Duodenal mucosa (tissue), 2 donors: ENCODE data around the gene DNAJB11.

Experiments used
- H3K27ac ChIP-seq: one replicate; pipeline ENCODE4 v1.7.0; 2013; ENCODE audit warnings: low read depth, low read length
- H3K27me3 ChIP-seq, 2 donors: one replicate each; pipeline ENCODE4 v1.7.0; 2013; ENCODE audit warnings: low read length in 2 of 2, control low read depth in 1 of 2; ENCODE audit not compliant: insufficient read depth in 2 of 2, control insufficient read depth in 1 of 2
- H3K36me3 ChIP-seq, 2 donors: one replicate each; pipeline ENCODE4 v1.7.0; 2013; ENCODE audit warnings: low read length in 2 of 2, control low read depth in 1 of 2; ENCODE audit not compliant: insufficient read depth in 2 of 2, control insufficient read depth in 1 of 2
- H3K4me1 ChIP-seq, 2 donors: one replicate each; pipeline ENCODE4 v1.7.0; 2013; ENCODE audit warnings: low read length in 2 of 2, control low read depth in 1 of 2; ENCODE audit not compliant: insufficient read depth in 2 of 2, control insufficient read depth in 1 of 2
- H3K4me3 ChIP-seq, 2 donors: one replicate each; pipeline ENCODE4 v1.7.0; 2013; ENCODE audit warnings: low read length in 2 of 2, low read depth in 1 of 2
- H3K9ac ChIP-seq, 2 donors: one replicate each; pipeline ENCODE4 v1.7.0; 2013; ENCODE audit warnings: low read length in 2 of 2, low read depth in 1 of 2
- H3K9me3 ChIP-seq, 2 donors: one replicate each; pipeline ENCODE4 v1.7.0; 2013; ENCODE audit warnings: low read length in 2 of 2, control low read depth in 1 of 2; ENCODE audit not compliant: control insufficient read depth in 1 of 2

The DNAJB11 gene

DNA sequence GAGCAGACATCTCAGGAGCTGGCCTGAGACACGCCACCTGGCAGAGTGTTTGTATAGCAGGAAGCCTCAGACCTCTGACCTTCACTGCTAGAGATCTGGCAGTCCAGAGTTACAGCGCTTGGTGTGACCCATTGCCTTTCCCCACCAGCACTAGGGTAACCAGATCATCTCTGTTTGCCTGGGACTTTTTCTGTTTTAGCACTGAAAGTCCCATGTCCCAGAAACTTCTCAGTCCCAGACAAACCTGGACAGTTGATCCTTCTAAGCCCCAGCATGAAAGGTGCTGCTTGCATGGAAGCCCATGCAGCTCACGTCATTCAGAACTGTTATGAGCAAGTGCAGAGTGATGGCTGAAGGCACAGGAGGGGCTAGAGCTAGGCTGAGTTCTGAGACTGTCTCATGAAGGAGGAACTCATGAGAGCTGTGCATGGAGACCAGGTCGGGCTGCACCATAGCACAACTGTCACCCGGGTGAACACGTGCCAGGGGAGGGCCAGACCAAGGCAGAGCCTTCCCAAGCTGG is 24.1 kb downstream of the DNAJB11 start:
- H3K27ac ChIP-seq: no peak overlapping the region
- H3K9me3 ChIP-seq: no peaks in the 10 kb centered on the region
- peaks cover 9 to 24% of the 10 kb centered on the region in 2 donors for H3K4me1 ChIP-seq
- no peak overlapping the region for H3K4me3 ChIP-seq
- H3K27me3 ChIP-seq: no peaks in the 10 kb centered on the region
- H3K36me3 ChIP-seq: no peaks in the 10 kb centered on the region
- H3K9ac ChIP-seq: no peak overlapping the region

DNA sequence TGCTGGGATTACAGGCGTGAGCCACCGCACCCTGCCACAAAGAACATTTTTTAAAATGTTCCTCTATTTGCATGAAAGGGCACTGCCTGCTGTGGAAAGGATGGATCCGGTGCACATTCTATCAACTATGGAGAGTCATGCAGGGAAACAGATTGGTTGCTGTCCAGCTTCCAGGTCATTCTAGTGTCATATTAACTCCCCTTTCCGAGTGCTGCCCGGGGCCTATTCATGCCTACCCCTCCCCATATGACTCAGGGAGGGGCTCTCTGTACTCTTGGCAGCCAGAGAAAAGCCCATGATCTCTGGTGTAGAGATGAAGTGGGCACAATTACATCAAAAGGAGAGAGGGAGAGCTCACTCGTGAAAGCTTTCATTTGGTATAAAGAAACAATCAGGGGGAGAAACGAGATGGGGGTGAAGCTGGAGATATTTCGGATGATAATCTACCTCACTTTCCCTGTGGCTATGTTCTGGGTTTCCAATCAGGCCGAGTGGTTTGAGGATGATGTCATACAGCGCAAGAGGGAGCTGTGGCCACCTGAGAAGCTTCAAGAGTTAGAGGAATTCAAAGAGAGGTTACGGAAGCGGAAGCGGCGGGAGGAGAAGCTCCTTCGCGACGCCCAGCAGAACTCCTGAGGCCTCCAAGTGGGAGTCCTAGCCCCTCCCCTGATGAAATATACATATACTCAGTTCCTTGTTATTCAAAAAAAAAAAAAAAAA is 26.2 kb downstream of the DNAJB11 start:
- H3K4me1 ChIP-seq: peaks cover 12 to 25% of the 10 kb centered on the region in 2 donors

DNA sequence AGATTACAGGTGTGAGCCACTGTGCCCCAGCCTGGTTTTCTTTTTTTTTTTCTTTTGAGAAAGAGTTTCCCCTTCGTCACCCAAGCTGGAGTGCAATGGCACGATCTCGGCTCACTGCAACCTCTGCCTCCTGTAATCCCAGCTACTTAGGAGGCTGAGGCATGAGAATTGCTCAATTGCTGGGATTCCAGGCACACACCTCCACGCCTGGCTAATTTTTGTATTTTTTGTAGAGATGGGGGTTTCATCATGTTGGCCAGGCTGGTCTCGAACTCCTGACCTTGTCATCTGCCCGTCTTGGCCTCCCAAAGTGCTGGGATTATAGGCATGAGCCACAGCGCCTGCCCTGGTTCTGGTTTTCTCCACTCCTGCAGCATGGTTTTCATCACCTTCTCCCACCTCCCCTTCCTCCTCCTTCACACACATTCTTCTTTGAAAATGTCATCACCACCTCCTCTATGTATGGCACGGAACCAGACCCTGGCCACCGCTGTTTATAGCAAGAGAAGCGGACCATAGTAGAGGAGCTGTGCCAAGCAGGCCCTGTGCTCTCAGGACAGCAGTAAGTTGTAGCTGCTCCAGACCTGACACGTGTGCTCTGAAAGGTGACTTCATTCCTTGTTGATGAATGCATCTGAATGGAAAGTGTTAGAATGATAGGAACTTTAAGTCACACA is 27.7 kb downstream of the DNAJB11 start:
- Histone ChIP-seq H3K27ac (no peak overlapping the region), H3K4me1 (peaks cover 12 to 25% of the 10 kb centered on the region in 2 donors), H3K27me3 (no peaks in the 10 kb centered on the region)

More for the DNA sequence above, 26.2 kb downstream of the DNAJB11 start:
- H3K9ac ChIP-seq: no peak overlapping the region
- no peak overlapping the region for H3K4me3 ChIP-seq
- H3K9me3 ChIP-seq: no peaks in the 10 kb centered on the region
- H3K27me3 ChIP-seq: no peaks in the 10 kb centered on the region
- H3K36me3 ChIP-seq: no peaks in the 10 kb centered on the region
- no peak overlapping the region for H3K27ac ChIP-seq

DNA sequence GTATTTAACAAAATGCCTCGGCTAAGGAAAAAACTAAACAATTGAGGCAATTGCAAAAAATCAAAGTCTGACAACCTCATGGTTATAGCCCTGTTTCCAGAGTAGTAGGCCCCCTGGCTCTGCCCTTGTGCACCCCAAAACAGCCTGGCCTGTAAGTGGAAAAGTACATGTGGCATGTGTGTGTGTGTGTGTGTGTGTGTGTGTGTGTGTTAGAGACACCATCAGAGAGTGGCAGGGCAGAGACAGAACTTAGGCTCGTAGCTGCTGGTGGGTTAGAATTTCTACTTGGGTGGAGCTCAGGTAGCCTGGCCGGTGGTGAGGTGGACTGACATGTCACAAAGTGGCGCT is 28.2 kb downstream of the DNAJB11 start:
- no peak overlapping the region for H3K9ac ChIP-seq
- peaks cover 12 to 20% of the 10 kb centered on the region in 2 donors for H3K4me1 ChIP-seq
- H3K27me3 ChIP-seq: no peaks in the 10 kb centered on the region
- H3K36me3 ChIP-seq: no peaks in the 10 kb centered on the region
- no peak overlapping the region for H3K27ac ChIP-seq
- H3K9me3 ChIP-seq: no peaks in the 10 kb centered on the region
- no peak overlapping the region for H3K4me3 ChIP-seq

More for the DNA sequence above, 27.7 kb downstream of the DNAJB11 start:
- no peak overlapping the region for H3K9ac ChIP-seq
- no peaks in the 10 kb centered on the region for H3K9me3 ChIP-seq
- no peaks in the 10 kb centered on the region for H3K36me3 ChIP-seq
- no peak overlapping the region for H3K4me3 ChIP-seq

DNA sequence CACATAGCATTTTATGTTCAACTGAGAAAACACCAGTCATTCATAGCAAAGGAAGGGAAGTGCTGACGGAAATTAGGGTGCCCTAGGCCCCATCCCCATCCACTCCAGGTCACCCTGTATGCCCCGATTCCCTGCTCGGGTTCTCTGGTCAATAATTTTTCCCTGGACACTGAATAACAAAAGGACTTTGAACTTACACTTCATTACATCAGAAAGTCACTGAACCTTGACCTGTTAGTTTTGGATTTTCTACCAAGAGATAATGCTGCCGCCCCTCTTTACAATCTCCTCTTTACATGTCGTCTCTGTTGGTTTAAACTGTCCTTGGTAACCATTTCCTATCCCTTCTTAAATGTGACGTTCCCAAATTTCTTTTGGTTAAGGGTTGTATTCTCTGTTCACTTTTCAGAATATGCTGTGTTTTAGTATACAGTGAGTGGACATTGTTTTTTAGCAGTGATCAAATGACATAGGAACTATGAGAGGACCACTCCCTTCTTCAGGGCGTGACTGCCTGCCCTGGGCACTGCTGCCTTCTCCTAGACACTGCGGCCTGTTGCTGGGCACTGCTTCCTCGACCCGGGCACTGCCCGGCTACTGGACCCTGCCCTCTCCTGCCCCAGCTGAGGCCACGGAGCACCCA is 28.7 kb downstream of the DNAJB11 start:
- Histone ChIP-seq H3K9me3 (no peaks in the 10 kb centered on the region), H3K4me3 (no peak overlapping the region), H3K4me1 (peaks cover 10 to 16% of the 10 kb centered on the region in 2 donors), H3K36me3 (no peaks in the 10 kb centered on the region), H3K9ac (no peak overlapping the region), H3K27me3 (no peaks in the 10 kb centered on the region), H3K27ac (no peak overlapping the region)

DNA sequence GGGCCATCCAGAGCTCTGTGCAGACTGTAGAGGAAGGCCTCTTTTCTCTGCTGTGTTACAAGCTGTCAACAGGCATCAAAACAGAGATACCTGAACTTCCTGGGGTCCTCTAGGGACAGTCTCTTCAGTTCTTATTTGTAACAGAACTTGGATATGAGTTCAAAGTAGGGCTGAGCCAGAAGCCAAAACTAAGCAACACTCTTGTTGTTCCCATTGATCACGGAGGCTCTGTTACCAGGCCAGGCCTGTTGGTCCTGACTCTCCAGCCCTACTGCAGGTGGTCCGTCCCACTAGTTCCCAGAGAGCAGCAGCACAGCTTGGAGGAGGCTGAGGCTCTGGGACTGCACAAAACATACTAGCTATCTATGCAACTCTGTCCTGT is 29.3 kb downstream of the DNAJB11 start:
- H3K9me3 ChIP-seq: no peaks in the 10 kb centered on the region
- no peak overlapping the region for H3K27ac ChIP-seq
- H3K4me3 ChIP-seq: no peak overlapping the region
- H3K36me3 ChIP-seq: no peaks in the 10 kb centered on the region
- no peaks in the 10 kb centered on the region for H3K27me3 ChIP-seq
- H3K9ac ChIP-seq: no peak overlapping the region
- H3K4me1 ChIP-seq: peaks cover 7 to 12% of the 10 kb centered on the region in 2 donors

DNA sequence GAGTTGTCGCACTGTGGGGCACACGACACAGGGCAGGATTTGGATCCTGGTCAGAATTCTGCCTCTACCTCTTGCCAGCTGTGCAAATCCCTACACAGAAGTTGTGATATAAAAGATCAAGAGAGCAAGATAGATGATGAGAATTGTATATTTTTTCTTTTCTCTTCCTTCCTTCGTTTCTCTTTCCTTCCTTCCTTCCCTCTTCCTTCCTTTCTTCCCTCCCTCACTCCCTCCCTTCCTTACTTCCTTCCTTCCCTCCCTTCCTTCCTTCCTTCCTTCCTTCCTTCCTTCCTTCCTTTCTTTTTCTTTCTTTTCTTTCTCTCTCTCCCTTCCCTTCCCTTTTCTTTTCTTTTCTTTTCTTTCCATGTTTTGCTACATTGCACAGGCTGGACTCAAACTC is 30.4 kb downstream of the DNAJB11 start:
- peaks cover 7 to 12% of the 10 kb centered on the region in 2 donors for H3K4me1 ChIP-seq
- H3K36me3 ChIP-seq: no peaks in the 10 kb centered on the region
- H3K9me3 ChIP-seq: no peaks in the 10 kb centered on the region
- no peak overlapping the region for H3K4me3 ChIP-seq
- no peak overlapping the region for H3K27ac ChIP-seq
- no peaks in the 10 kb centered on the region for H3K27me3 ChIP-seq
- no peak overlapping the region for H3K9ac ChIP-seq

DNA sequence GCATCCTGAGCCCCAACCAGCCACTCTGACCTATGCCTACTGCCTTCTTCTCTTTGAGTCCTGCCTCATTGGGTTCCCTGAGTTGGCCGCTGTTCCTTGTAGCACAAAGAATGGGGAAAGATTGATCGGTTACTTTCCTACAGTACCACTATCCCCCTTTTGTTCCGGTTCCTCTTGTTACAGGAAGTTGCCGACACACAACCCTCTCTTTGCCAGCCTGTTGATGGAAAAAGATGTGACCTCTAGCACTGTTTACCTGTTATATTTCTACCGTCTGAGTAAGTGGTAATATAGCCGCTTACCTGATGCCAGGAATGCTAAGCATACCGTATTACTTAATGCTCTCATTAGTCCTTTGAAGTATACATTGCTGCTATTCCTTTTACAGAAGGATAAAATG is 32.6 kb downstream of the DNAJB11 start:
- Histone ChIP-seq H3K36me3 (no peaks in the 10 kb centered on the region), H3K27me3 (no peaks in the 10 kb centered on the region), H3K4me1 (peaks cover 7 to 12% of the 10 kb centered on the region in 2 donors), H3K4me3 (no peak overlapping the region), H3K9ac (no peak overlapping the region), H3K9me3 (no peaks in the 10 kb centered on the region), H3K27ac (no peak overlapping the region)

DNA sequence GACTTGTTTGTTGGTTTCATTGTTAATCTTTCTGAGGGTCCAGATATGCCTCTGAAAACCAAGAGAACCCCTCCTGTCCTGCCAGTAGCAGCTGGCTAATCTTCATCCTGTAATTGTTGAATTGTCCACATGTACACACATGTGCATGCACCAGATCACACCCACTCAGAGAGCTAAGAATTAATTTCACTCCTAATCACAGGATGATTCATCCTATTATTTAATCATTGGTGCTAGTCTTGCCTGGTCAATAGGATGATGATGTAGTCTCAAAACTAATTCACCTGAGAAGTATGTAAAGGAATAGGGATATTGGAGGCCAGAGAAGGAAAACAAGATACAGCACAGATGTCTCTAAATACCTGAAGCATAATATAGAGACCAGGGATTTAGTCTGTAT is 34.6 kb downstream of the DNAJB11 start:
- Histone ChIP-seq H3K4me1 (peaks cover 0 to 3% of the 10 kb centered on the region in 2 donors), H3K27ac (no peak overlapping the region), H3K9me3 (no peaks in the 10 kb centered on the region)

More for the DNA sequence above, 34.6 kb downstream of the DNAJB11 start:
- Histone ChIP-seq H3K4me3 (no peak overlapping the region), H3K9ac (no peak overlapping the region), H3K36me3 (no peaks in the 10 kb centered on the region), H3K27me3 (no peaks in the 10 kb centered on the region)
